HL-60 (cell line): ENCODE results near the gene SCYL1.

Experiments
- DNase-seq, 2 experiments: peaks; one replicate each; pipeline ENCODE4 v3.0.0-alpha.2; 2010 to 2020; ENCODE audit warnings: low read depth in 1 of 2, low spot score in 1 of 2
- H3K27ac ChIP-seq: fragments of 250-450 bp; sonication (Bioruptor Pico); replicated peaks from 2 replicates; pipeline ENCODE4 v1.5.1; 2020; ENCODE audit warnings: mild to moderate bottlenecking, moderate library complexity
- H3K27me3 ChIP-seq: fragments of 250-450 bp; sonication (Bioruptor Pico); 2 replicates; pipeline ENCODE4 v1.5.1; 2021; ENCODE audit warnings: mild to moderate bottlenecking, moderate library complexity; ENCODE audit not compliant: insufficient read depth, poor library complexity, severe bottlenecking
- H3K4me3 ChIP-seq: replicated peaks from 2 replicates; pipeline ENCODE4 v1.5.1; 2011; ENCODE audit warnings: mild to moderate bottlenecking, control low read depth, low read length; ENCODE audit not compliant: insufficient read depth
- GABPA ChIP-seq: IDR thresholded peaks from 2 replicates; pipeline ENCODE4 v1.6.1; 2012; ENCODE audit warnings: low read depth
- POLR2AphosphoS5 ChIP-seq: IDR thresholded peaks from 2 replicates; pipeline ENCODE4 v1.6.1; 2012; ENCODE audit warnings: low read depth
- SPI1 ChIP-seq: IDR thresholded peaks from 2 replicates; pipeline ENCODE4 v1.6.1; 2012; ENCODE audit warnings: low read depth, mild to moderate bottlenecking, borderline replicate concordance
- TF ChIP-seq, protein P1 (sequence below): IDR thresholded peaks from one replicate; pipeline ENCODE4 v1.5.1; 2011; ENCODE audit warnings: low read length, control low read depth, inconsistent platforms; ENCODE audit not compliant: insufficient read depth
- TF ChIP-seq, protein P2 (sequence below): IDR thresholded peaks from 2 replicates; pipeline ENCODE4 v1.6.1; 2012; ENCODE audit warnings: low read depth; ENCODE audit not compliant: insufficient replicate concordance

Gene SCYL1

DNA sequence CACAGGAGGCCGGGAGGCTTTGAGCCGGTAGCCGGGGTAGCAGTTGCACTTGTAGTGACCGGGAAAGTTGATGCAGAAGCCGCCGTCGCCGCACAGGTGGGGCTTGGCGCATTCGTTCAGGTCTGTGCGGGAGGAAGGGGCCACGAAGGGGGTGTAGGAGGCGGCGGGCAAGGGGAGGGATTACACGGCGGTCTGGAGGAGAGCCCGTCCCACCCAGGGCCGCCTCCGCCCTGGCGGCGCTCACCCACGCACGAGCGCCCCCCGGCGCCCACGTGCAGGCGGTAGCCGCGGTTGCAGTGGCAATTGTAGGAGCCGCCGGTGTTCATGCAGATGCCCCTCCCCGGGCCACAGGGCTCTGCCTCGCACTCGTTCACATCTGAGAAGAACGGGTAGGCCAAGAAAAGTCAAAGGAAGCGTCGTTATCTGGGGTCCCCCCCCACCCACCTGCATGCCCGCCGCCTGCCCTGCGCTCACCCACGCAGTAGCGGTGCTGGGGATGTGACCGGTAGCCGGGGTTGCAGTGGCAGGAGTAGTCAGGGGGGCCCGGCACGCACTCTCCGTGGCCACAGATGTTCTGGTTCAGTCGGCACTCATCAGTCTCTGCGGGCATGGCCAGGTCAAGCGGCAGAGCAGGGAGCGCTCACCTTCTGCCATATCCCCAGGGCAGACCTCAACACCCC is 22.7 kb downstream of the SCYL1 start:
- Histone ChIP-seq H3K27ac (no peak overlapping the region), H3K4me3 (no peak overlapping the region), H3K27me3 (no peaks in the 10 kb centered on the region)
- no peak for DNase-seq
- TF ChIP-seq GABPA (no peak), SPI1 (no peak), POLR2AphosphoS5 (no peak)
- TF ChIP-seq, protein P1, sequence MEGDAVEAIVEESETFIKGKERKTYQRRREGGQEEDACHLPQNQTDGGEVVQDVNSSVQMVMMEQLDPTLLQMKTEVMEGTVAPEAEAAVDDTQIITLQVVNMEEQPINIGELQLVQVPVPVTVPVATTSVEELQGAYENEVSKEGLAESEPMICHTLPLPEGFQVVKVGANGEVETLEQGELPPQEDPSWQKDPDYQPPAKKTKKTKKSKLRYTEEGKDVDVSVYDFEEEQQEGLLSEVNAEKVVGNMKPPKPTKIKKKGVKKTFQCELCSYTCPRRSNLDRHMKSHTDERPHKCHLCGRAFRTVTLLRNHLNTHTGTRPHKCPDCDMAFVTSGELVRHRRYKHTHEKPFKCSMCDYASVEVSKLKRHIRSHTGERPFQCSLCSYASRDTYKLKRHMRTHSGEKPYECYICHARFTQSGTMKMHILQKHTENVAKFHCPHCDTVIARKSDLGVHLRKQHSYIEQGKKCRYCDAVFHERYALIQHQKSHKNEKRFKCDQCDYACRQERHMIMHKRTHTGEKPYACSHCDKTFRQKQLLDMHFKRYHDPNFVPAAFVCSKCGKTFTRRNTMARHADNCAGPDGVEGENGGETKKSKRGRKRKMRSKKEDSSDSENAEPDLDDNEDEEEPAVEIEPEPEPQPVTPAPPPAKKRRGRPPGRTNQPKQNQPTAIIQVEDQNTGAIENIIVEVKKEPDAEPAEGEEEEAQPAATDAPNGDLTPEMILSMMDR, result no peak
- TF ChIP-seq, protein P2, sequence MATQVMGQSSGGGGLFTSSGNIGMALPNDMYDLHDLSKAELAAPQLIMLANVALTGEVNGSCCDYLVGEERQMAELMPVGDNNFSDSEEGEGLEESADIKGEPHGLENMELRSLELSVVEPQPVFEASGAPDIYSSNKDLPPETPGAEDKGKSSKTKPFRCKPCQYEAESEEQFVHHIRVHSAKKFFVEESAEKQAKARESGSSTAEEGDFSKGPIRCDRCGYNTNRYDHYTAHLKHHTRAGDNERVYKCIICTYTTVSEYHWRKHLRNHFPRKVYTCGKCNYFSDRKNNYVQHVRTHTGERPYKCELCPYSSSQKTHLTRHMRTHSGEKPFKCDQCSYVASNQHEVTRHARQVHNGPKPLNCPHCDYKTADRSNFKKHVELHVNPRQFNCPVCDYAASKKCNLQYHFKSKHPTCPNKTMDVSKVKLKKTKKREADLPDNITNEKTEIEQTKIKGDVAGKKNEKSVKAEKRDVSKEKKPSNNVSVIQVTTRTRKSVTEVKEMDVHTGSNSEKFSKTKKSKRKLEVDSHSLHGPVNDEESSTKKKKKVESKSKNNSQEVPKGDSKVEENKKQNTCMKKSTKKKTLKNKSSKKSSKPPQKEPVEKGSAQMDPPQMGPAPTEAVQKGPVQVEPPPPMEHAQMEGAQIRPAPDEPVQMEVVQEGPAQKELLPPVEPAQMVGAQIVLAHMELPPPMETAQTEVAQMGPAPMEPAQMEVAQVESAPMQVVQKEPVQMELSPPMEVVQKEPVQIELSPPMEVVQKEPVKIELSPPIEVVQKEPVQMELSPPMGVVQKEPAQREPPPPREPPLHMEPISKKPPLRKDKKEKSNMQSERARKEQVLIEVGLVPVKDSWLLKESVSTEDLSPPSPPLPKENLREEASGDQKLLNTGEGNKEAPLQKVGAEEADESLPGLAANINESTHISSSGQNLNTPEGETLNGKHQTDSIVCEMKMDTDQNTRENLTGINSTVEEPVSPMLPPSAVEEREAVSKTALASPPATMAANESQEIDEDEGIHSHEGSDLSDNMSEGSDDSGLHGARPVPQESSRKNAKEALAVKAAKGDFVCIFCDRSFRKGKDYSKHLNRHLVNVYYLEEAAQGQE, result no peak

DNA sequence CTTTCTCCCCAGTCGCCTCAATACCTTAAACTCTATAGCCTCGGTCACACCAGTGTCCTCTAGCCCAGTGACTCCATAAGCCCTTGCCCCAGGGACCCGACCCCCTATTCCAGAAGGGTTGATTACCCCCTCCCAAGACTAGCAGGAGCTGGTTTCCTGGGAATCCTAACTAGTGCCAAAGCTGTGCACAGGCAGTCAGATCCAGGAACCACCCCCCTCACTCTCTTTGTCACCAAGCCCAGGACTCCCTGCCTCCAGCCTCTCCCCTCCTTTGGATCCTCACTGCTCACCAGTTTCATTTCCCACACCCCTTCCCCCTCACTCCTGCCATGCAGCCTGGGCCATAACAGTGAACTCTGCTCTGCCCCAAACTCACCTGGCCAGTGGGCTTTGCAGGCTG is 23.5 kb downstream of the SCYL1 start:
- DNase-seq, result no peak
- TF ChIP-seq SPI1 (no peak), POLR2AphosphoS5 (no peak), GABPA (no peak)
- TF ChIP-seq, protein P2, result no peak
- TF ChIP-seq, protein P1, result no peak
- Histone ChIP-seq H3K27me3 (no peaks in the 10 kb centered on the region), H3K4me3 (no peak overlapping the region), H3K27ac (no peak overlapping the region)

DNA sequence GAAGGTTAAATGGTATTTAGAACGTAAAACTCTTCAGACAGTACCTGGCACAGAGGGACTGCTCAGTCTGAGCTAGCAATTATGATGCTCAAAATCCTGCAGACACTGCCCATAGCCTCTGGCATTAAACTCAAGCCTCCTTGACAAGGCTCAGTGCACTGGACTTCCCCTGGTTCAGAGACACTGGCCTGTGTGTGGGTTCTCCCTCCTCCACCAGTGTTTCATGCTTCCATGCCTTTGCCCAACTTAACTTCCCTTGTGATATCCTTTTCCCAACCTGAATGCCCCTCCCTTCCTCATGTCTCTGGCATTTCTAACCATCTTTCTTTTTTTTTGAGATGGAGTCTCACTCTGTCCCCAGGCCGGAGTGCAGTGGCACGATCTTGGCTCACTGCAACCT is 24.2 kb downstream of the SCYL1 start:
- DNase-seq, result no peak
- TF ChIP-seq GABPA, result no peak
- no peak for TF ChIP-seq SPI1
- Histone ChIP-seq H3K4me3 (no peak overlapping the region), H3K27ac (no peak overlapping the region), H3K27me3 (no peaks in the 10 kb centered on the region)

DNA sequence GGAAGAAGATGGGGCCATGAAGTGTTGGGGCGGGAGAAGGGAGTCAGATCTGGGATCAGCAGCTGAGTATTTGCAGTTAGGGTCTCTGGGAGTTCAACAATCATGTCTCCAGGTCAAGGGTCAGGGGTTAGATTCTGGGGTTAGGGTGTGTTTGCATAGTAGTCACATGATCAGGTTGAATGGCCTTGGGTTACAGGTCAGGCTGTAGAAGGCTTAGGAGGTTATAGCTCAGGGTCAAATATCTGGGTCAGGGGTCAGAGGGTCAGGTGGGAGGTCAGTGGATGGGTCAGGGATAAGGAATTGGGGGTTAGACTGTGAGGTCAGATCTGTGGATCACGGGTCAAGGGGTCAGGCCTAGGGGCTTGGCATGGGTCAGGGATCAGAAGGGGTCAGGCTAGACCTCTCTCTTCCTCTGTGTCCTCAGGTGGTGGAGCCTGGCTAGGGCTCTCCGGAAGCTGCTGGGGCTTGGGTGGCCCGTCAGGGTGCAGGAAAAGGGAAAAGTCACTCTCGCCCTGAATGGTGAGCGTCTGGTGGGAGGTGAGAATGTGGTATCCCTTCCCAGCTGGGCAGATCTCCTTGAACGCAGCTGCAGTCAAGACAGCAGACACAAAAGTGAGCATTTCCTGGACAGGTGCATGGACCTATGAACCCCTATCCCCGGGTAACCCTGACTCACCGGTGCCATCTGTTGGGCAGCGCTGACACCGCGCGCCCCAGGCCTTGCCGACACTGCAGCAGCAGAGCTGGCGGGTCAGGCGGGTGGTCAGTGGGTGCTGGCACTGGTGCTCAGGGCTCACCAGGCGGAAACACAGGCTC is 26.9 kb downstream of the SCYL1 start:
- Histone ChIP-seq H3K27me3 (no peaks in the 10 kb centered on the region), H3K27ac (no peak overlapping the region)
- peak in 1 of 2 experiments; percentile 69 for DNase-seq

More for the DNA sequence above, 26.9 kb downstream of the SCYL1 start:
- no peak overlapping the region for H3K4me3 ChIP-seq
- TF ChIP-seq, protein P2, result no peak
- peak; percentile 77 for TF ChIP-seq POLR2AphosphoS5
- TF ChIP-seq, protein P1, result peak; percentile 67
